Fibroblast of villous mesenchyme (primary cell): ENCODE measurements around the gene ZCWPW1. TPM values are rescaled to one million over a fixed set of nuclear protein-coding genes. Genes with fewer than 3 reads are reported as not detected.

Experiments used
- DNase-seq: peaks from one replicate; pipeline ENCODE4 v3.0.0-alpha.2; 2010; ENCODE audit warnings: low read depth
- H3K4me3 ChIP-seq: 2 replicates; pipeline ENCODE4 v1.5.1; 2011; ENCODE audit warnings: low read depth, mild to moderate bottlenecking, low read length
- CTCF ChIP-seq: IDR thresholded peaks from 2 replicates; pipeline ENCODE4 v1.5.1; 2012; ENCODE audit warnings: low read depth, mild to moderate bottlenecking, low read length; ENCODE audit not compliant: insufficient read depth
- total RNA-seq: library from RNA; depleted of rRNA; stranded (reverse); fragments of >200 nt; gene quantifications from 2 replicates; pipeline ENCODE4 v1.2.3, GENCODE V29; 2012

ZCWPW1 gene
- 0.43 and 0.64 TPM in 2 replicates for total RNA-seq

GRCh38 chr7:100428199-100428966 is at the start of gene ZCWPW1:
Gene ZCWPW1, minus strand, starts transcription at chr7:100428703. Its CDS starts 8,054 bp downstream, at chr7:100420649.
- DNase-seq, result peak; percentile 98
- TF ChIP-seq CTCF, result no peak
- peak within 1 kb of the TSS; percentile 90 for H3K4me3 ChIP-seq

- no peak for DNase-seq
- no peak for TF ChIP-seq CTCF
These were observed 49.4 kb upstream of the ZCWPW1 start for GRCh38 chr7:100477871-100478267.

GRCh38 chr7:100476903-100477870 is 48.7 kb upstream of the ZCWPW1 start:
- TF ChIP-seq CTCF, result peak; percentile 45
- H3K4me3 ChIP-seq, result peak overlapping the region; percentile 97
- no peak for DNase-seq

More at GRCh38 chr7:100477871-100478267, 49.4 kb upstream of the ZCWPW1 start:
- H3K4me3 ChIP-seq, result peak overlapping the region; percentile 97

GRCh38 chr7:100476101-100476780 is 47.7 kb upstream of the ZCWPW1 start:
- no peak for TF ChIP-seq CTCF
- H3K4me3 ChIP-seq, result peak overlapping the region; percentile 97
- DNase-seq, result no peak

GRCh38 chr7:100475549-100475948 is 47.0 kb upstream of the ZCWPW1 start:
- no peak for TF ChIP-seq CTCF
- DNase-seq, result no peak
- peak overlapping the region; percentile 97 for H3K4me3 ChIP-seq

- H3K4me3 ChIP-seq, result no peak overlapping the region
- TF ChIP-seq CTCF, result no peak
- DNase-seq, result peak; percentile 51
These were observed 44.5 kb upstream of the ZCWPW1 start for GRCh38 chr7:100472854-100473499.
